Nephron progenitor cell (in vitro differentiated cells): Measurements from ENCODE around the gene LONP1.

Experiments used
- DNase-seq: peaks from one replicate; pipeline ENCODE4 v3.0.0; 2021
- H3K27ac Mint-ChIP-seq: 2 replicates; pipeline ENCODE4 v1.8.0; 2021; ENCODE audit warnings: mild to moderate bottlenecking, moderate library complexity, mixed read lengths
- H3K27me3 Mint-ChIP-seq: 2 replicates; pipeline ENCODE4 v1.8.0; 2021; ENCODE audit warnings: mild to moderate bottlenecking, low read depth, mixed read lengths; ENCODE audit not compliant: poor library complexity
- H3K36me3 Mint-ChIP-seq: 2 replicates; pipeline ENCODE4 v1.8.0; 2021; ENCODE audit warnings: low read depth, mixed read lengths
- H3K4me1 Mint-ChIP-seq: 2 replicates; pipeline ENCODE4 v1.8.0; 2021; ENCODE audit warnings: mixed read lengths
- H3K4me3 Mint-ChIP-seq: 2 replicates; pipeline ENCODE4 v1.8.0; 2021; ENCODE audit warnings: mild to moderate bottlenecking, moderate library complexity, mixed read lengths
- H3K9me3 Mint-ChIP-seq: 2 replicates; pipeline ENCODE4 v1.8.0; 2021; ENCODE audit warnings: mild to moderate bottlenecking, moderate library complexity, mixed read lengths
- CTCF ChIP-seq: fragments of 200-600 bp; sonication (generic); IDR thresholded peaks from 2 replicates; pipeline ENCODE4 v1.5.0; 2021; ENCODE audit warnings: antibody characterized with exemption

Gene LONP1

GRCh38 chr19:5664515-5664914 lies 55.4 kb downstream of the LONP1 start:
- no peak for TF ChIP-seq CTCF
- no peaks in the 10 kb centered on the region for H3K9me3 Mint-ChIP-seq
- peaks cover 72% of the 10 kb centered on the region for H3K36me3 Mint-ChIP-seq
- no peak overlapping the region for H3K4me3 Mint-ChIP-seq
- no peak overlapping the region for H3K27ac Mint-ChIP-seq
- no peak for DNase-seq
- H3K27me3 Mint-ChIP-seq: no peaks in the 10 kb centered on the region
- H3K4me1 Mint-ChIP-seq: peaks cover 8% of the 10 kb centered on the region

GRCh38 chr19:5663904-5664303 lies 56.0 kb downstream of the LONP1 start:
- TF ChIP-seq CTCF: no peak
- peaks cover 67% of the 10 kb centered on the region for H3K36me3 Mint-ChIP-seq

GRCh38 chr19:5661483-5661882 lies 58.5 kb downstream of the LONP1 start:
- peaks cover 60% of the 10 kb centered on the region for H3K36me3 Mint-ChIP-seq
- no peak overlapping the region for H3K27ac Mint-ChIP-seq
- DNase-seq: no peak
- H3K27me3 Mint-ChIP-seq: no peaks in the 10 kb centered on the region
- H3K4me1 Mint-ChIP-seq: no peaks in the 10 kb centered on the region
- H3K9me3 Mint-ChIP-seq: no peaks in the 10 kb centered on the region
- no peak for TF ChIP-seq CTCF
- no peak overlapping the region for H3K4me3 Mint-ChIP-seq

More at GRCh38 chr19:5663904-5664303, 56.0 kb downstream of the LONP1 start:
- Mint-ChIP-seq H3K27me3 (no peaks in the 10 kb centered on the region), H3K4me3 (no peak overlapping the region), H3K9me3 (no peaks in the 10 kb centered on the region), H3K4me1 (peaks cover 8% of the 10 kb centered on the region), H3K27ac (no peak overlapping the region)
- DNase-seq: no peak

- no peak for TF ChIP-seq CTCF
- DNase-seq: no peak
- H3K27me3 Mint-ChIP-seq: no peaks in the 10 kb centered on the region
- no peak overlapping the region for H3K4me3 Mint-ChIP-seq
- H3K9me3 Mint-ChIP-seq: no peaks in the 10 kb centered on the region
- H3K27ac Mint-ChIP-seq: no peak overlapping the region
- H3K36me3 Mint-ChIP-seq: peaks cover 70% of the 10 kb centered on the region
- H3K4me1 Mint-ChIP-seq: no peaks in the 10 kb centered on the region
These were observed 64.5 kb downstream of the LONP1 start for GRCh38 chr19:5655412-5655811.

- no peaks in the 10 kb centered on the region for H3K27me3 Mint-ChIP-seq
- no peaks in the 10 kb centered on the region for H3K4me1 Mint-ChIP-seq
- TF ChIP-seq CTCF: no peak
- H3K27ac Mint-ChIP-seq: peak overlapping the region; percentile 69
- peaks cover 73% of the 10 kb centered on the region for H3K36me3 Mint-ChIP-seq
- no peaks in the 10 kb centered on the region for H3K9me3 Mint-ChIP-seq
- no peak overlapping the region for H3K4me3 Mint-ChIP-seq
- DNase-seq: no peak
These were observed 65.0 kb downstream of the LONP1 start for GRCh38 chr19:5654931-5655330.

- peaks cover 81% of the 10 kb centered on the region for H3K36me3 Mint-ChIP-seq
- H3K27ac Mint-ChIP-seq: no peak overlapping the region
- H3K4me1 Mint-ChIP-seq: no peaks in the 10 kb centered on the region
- no peak overlapping the region for H3K4me3 Mint-ChIP-seq
- no peaks in the 10 kb centered on the region for H3K9me3 Mint-ChIP-seq
- H3K27me3 Mint-ChIP-seq: no peaks in the 10 kb centered on the region
- no peak for DNase-seq
- TF ChIP-seq CTCF: no peak
These were observed 67.7 kb downstream of the LONP1 start for GRCh38 chr19:5652261-5652660.
